Neural progenitor cell (in vitro differentiated cells): Measurements from ENCODE around the gene RPP14. TPM values are rescaled to one million over a fixed set of nuclear protein-coding genes. Genes with fewer than 3 reads are reported as not detected.

ENCODE experiments used
- DNase-seq: peaks from one replicate; pipeline ENCODE4 v3.0.0-alpha.2; 2016; ENCODE audit warnings: low spot score
- H2AFZ ChIP-seq: fragments of 200-600 bp; sonication (generic); replicated peaks from 2 replicates; pipeline ENCODE4 v1.6.1; 2016; ENCODE audit warnings: antibody characterized with exemption
- H3F3A ChIP-seq: fragments of 200-600 bp; sonication (generic); 2 replicates; pipeline ENCODE4 v1.6.1; 2016; ENCODE audit warnings: antibody characterized with exemption, low read depth
- H3K27ac ChIP-seq: fragments of 200-600 bp; sonication (generic); 2 replicates; pipeline ENCODE4 v1.5.1; 2016; ENCODE audit warnings: mild to moderate bottlenecking
- H3K27me3 ChIP-seq: fragments of 200-600 bp; sonication (generic); 2 replicates; pipeline ENCODE4 v1.6.1; 2016; ENCODE audit warnings: mild to moderate bottlenecking, moderate library complexity
- H3K36me3 ChIP-seq: fragments of 200-600 bp; sonication (generic); 2 replicates; pipeline ENCODE4 v1.5.1; 2016
- H3K4me1 ChIP-seq: fragments of 200-600 bp; sonication (generic); 2 replicates; pipeline ENCODE4 v1.6.1; 2016; ENCODE audit warnings: mixed run types
- H3K4me2 ChIP-seq: fragments of 200-600 bp; sonication (generic); 2 replicates; pipeline ENCODE4 v1.6.1; 2016
- H3K4me3 ChIP-seq: fragments of 200-600 bp; sonication (generic); 2 replicates; pipeline ENCODE4 v1.5.1; 2016
- H3K79me2 ChIP-seq: fragments of 200-600 bp; sonication (generic); 2 replicates; pipeline ENCODE4 v1.6.1; 2016; ENCODE audit warnings: low read depth
- H3K9ac ChIP-seq: fragments of 200-600 bp; sonication (generic); 2 replicates; pipeline ENCODE4 v1.6.1; 2016
- H3K9me3 ChIP-seq: fragments of 200-600 bp; sonication (generic); 2 replicates; pipeline ENCODE4 v1.5.1; 2016; ENCODE audit warnings: low read depth
- H4K20me1 ChIP-seq: fragments of 200-600 bp; sonication (generic); 2 replicates; pipeline ENCODE4 v1.6.1; 2016; ENCODE audit warnings: low read depth
- H3K27ac Mint-ChIP-seq: 3 replicates; pipeline ENCODE4 v1.8.0; 2021; ENCODE audit warnings: mixed read lengths
- H3K27me3 Mint-ChIP-seq: 2 replicates; pipeline ENCODE4 v1.8.0; 2022; ENCODE audit warnings: low read depth, mild to moderate bottlenecking, inconsistent platforms, moderate library complexity, mixed read lengths; ENCODE audit not compliant: insufficient read depth
- H3K36me3 Mint-ChIP-seq: 3 replicates; pipeline ENCODE4 v1.8.0; 2021; ENCODE audit warnings: mixed read lengths
- H3K4me1 Mint-ChIP-seq: 3 replicates; pipeline ENCODE4 v1.8.0; 2021; ENCODE audit warnings: mixed read lengths
- H3K4me3 Mint-ChIP-seq: 3 replicates; pipeline ENCODE4 v1.8.0; 2021; ENCODE audit warnings: mild to moderate bottlenecking, moderate library complexity, mixed read lengths
- H3K9me3 Mint-ChIP-seq: 3 replicates; pipeline ENCODE4 v1.8.0; 2020; ENCODE audit warnings: mixed read lengths
- EZH2 ChIP-seq: fragments of 200-600 bp; sonication (generic); IDR thresholded peaks from 2 replicates; pipeline ENCODE4 v1.6.1; 2017; ENCODE audit warnings: antibody characterized with exemption, mild to moderate bottlenecking, moderate library complexity
- EZH2phosphoT487 ChIP-seq: fragments of 200-600 bp; sonication (generic); IDR thresholded peaks from 2 replicates; pipeline ENCODE4 v1.6.1; 2017; ENCODE audit warnings: antibody characterized with exemption
- total RNA-seq: library from RNA; depleted of rRNA; stranded (reverse); fragments of >200 nt; gene quantifications from 2 replicates; pipeline ENCODE4 v1.2.3, GENCODE V29; 2015; ENCODE audit warnings: low replicate concordance
- TF ChIP-seq, protein P1 (sequence below): fragments of 200-600 bp; sonication (generic); IDR thresholded peaks from 2 replicates; pipeline ENCODE4 v1.5.1; 2017; ENCODE audit warnings: antibody characterized with exemption, mild to moderate bottlenecking

The RPP14 gene
- total RNA-seq, 1 donor from 2014 or later, result 17.8 TPM

DNA sequence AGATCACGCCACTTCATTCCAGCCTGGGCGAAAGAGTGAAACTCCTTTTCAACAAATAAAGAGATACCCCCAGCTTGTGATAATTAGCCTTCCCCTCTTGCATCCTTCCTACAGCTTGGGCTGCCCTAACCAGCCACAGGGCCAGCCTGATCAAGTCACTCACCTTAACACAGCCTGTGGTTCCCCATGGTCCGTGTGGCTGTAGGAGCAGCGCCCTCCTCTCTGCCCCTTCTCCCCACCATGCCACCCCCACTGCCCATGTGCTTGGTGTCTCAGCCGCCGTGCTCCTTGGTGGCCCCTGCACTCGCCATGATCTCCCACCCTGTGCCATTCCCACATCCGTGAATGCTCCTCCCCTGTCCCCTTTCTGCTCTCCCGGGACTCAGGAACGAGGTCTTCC is 13.2 kb upstream of the RPP14 start:
- Histone ChIP-seq H3K27ac (no peak overlapping the region), H3K79me2 (no peaks in the 10 kb centered on the region), H3K4me3 (no peak overlapping the region), H3K4me1 (no peaks in the 10 kb centered on the region), H3K27me3 (no peaks in the 10 kb centered on the region), H3K4me2 (no peak overlapping the region), H3K9me3 (no peaks in the 10 kb centered on the region), H3K9ac (no peak overlapping the region), H3F3A (no peaks in the 10 kb centered on the region), H4K20me1 (no peaks in the 10 kb centered on the region), H2AFZ (no peak overlapping the region), H3K36me3 (no peaks in the 10 kb centered on the region)
- Mint-ChIP-seq H3K4me3 (no peak overlapping the region), H3K27me3 (peaks cover 5% of the 10 kb centered on the region), H3K36me3 (peaks cover 12% of the 10 kb centered on the region), H3K9me3 (peaks cover 9% of the 10 kb centered on the region), H3K27ac (no peak overlapping the region), H3K4me1 (peaks cover 11% of the 10 kb centered on the region)
- no peak for TF ChIP-seq EZH2phosphoT487
- TF ChIP-seq, protein P1, sequence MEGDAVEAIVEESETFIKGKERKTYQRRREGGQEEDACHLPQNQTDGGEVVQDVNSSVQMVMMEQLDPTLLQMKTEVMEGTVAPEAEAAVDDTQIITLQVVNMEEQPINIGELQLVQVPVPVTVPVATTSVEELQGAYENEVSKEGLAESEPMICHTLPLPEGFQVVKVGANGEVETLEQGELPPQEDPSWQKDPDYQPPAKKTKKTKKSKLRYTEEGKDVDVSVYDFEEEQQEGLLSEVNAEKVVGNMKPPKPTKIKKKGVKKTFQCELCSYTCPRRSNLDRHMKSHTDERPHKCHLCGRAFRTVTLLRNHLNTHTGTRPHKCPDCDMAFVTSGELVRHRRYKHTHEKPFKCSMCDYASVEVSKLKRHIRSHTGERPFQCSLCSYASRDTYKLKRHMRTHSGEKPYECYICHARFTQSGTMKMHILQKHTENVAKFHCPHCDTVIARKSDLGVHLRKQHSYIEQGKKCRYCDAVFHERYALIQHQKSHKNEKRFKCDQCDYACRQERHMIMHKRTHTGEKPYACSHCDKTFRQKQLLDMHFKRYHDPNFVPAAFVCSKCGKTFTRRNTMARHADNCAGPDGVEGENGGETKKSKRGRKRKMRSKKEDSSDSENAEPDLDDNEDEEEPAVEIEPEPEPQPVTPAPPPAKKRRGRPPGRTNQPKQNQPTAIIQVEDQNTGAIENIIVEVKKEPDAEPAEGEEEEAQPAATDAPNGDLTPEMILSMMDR, result no peak
- no peak for TF ChIP-seq EZH2
- no peak for DNase-seq

DNA sequence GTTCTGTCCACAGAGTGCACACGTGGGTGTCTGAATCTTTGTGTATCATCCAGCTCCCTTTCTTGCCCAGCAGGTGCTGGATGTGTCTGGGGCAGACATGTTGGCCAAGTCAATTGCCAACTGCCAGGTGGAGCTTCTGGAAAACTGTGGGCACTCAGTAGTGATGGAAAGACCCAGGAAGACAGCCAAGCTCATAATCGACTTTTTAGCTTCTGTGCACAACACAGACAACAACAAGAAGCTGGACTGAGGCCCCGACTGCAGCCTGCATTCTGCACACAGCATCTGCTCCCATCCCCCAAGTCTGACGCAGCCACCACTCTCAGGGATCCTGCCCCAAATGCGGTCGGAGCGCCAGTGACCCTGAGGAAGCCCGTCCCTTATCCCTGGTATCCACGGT is 12.5 kb upstream of the RPP14 start:
- Histone ChIP-seq H3K36me3 (no peaks in the 10 kb centered on the region), H3K27ac (no peak overlapping the region), H3K4me3 (no peak overlapping the region), H4K20me1 (no peaks in the 10 kb centered on the region), H3K4me2 (no peak overlapping the region), H3K4me1 (no peaks in the 10 kb centered on the region), H3K27me3 (no peaks in the 10 kb centered on the region), H2AFZ (no peak overlapping the region), H3K9me3 (no peaks in the 10 kb centered on the region), H3K79me2 (no peaks in the 10 kb centered on the region), H3F3A (no peaks in the 10 kb centered on the region), H3K9ac (no peak overlapping the region)
- TF ChIP-seq, protein P1, result no peak
- TF ChIP-seq EZH2phosphoT487, result no peak
- TF ChIP-seq EZH2, result no peak
- Mint-ChIP-seq H3K4me1 (peaks cover 11% of the 10 kb centered on the region), H3K4me3 (no peak overlapping the region), H3K27me3 (peaks cover 8% of the 10 kb centered on the region), H3K36me3 (peaks cover 9% of the 10 kb centered on the region), H3K27ac (no peak overlapping the region), H3K9me3 (peaks cover 9% of the 10 kb centered on the region)
- no peak for DNase-seq

DNA sequence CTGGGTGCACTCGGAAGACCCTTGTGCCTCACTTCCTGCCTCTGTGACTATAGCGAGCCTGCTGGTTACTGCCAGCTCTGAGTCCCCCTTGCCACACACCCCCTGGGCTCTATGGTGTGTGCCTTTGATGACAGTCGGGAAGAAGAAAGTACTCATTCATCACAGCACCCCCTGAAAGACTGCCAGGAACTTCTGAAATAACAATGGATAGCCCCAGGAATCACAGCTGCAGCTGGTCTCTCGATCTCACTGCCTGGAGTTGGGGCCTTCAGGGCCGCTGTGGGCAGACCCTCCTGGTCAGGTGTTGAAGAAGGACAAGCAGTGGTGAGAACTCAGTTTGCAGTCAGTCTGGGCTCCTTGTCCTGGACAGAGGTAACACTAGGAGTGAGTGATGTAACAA is 9.8 kb upstream of the RPP14 start:
- H3K4me2 ChIP-seq, result no peak overlapping the region
- H2AFZ ChIP-seq, result no peak overlapping the region
- Mint-ChIP-seq H3K27me3 (peaks cover 9% of the 10 kb centered on the region), H3K4me1 (peaks cover 14% of the 10 kb centered on the region), H3K36me3 (peaks cover 6% of the 10 kb centered on the region), H3K9me3 (peaks cover 6% of the 10 kb centered on the region), H3K4me3 (no peak overlapping the region), H3K27ac (no peak overlapping the region)
- no peak overlapping the region for H3K9ac ChIP-seq
- no peak overlapping the region for H3K4me3 ChIP-seq
- no peaks in the 10 kb centered on the region for H3F3A ChIP-seq
- H3K9me3 ChIP-seq, result no peaks in the 10 kb centered on the region
- H3K79me2 ChIP-seq, result no peaks in the 10 kb centered on the region
- H3K36me3 ChIP-seq, result no peaks in the 10 kb centered on the region
- peaks cover 4% of the 10 kb centered on the region for H3K27me3 ChIP-seq
- no peak for DNase-seq
- TF ChIP-seq EZH2phosphoT487 (no peak), EZH2 (no peak)
- TF ChIP-seq, protein P1, result no peak
- H4K20me1 ChIP-seq, result no peaks in the 10 kb centered on the region
- peaks cover 6% of the 10 kb centered on the region for H3K4me1 ChIP-seq
- H3K27ac ChIP-seq, result no peak overlapping the region
